Mesodermal cell (in vitro differentiated cells): ENCODE measurements around the gene MYH7.

Experiments
- H3K27ac ChIP-seq: 2 replicates; pipeline ENCODE4 v1.7.0; 2013; ENCODE audit warnings: mild to moderate bottlenecking, low read depth, low read length, moderate library complexity; ENCODE audit not compliant: severe bottlenecking
- H3K36me3 ChIP-seq: 2 replicates; pipeline ENCODE4 v1.7.1; 2013; ENCODE audit warnings: mild to moderate bottlenecking, low read length, moderate library complexity; ENCODE audit not compliant: control insufficient read depth, insufficient read depth
- H3K4me1 ChIP-seq: one replicate; pipeline ENCODE4 v1.7.1; 2013; ENCODE audit warnings: mild to moderate bottlenecking, low read length; ENCODE audit not compliant: insufficient read depth, control insufficient read depth, poor library complexity, severe bottlenecking
- H3K4me3 ChIP-seq: 2 replicates; pipeline ENCODE4 v1.7.0; 2013; ENCODE audit warnings: low read length, control low read depth, mild to moderate bottlenecking; ENCODE audit not compliant: insufficient read depth, poor library complexity, severe bottlenecking; ENCODE audit errors: extremely low read depth
- H3K9me3 ChIP-seq: 2 replicates; pipeline ENCODE4 v1.7.1; 2013; ENCODE audit warnings: mild to moderate bottlenecking, low read length, moderate library complexity; ENCODE audit not compliant: control insufficient read depth
- WGBS, 2 experiments: methylation state at CpG; one replicate each; pipeline ENCODE4 v1.1.5; 2013; ENCODE audit warnings: missing lambda C conversion rate in 2 of 2; ENCODE audit not compliant: insufficient coverage in 2 of 2; 5-methylcytosine and 5-hydroxymethylcytosine counted together

Gene MYH7

DNA sequence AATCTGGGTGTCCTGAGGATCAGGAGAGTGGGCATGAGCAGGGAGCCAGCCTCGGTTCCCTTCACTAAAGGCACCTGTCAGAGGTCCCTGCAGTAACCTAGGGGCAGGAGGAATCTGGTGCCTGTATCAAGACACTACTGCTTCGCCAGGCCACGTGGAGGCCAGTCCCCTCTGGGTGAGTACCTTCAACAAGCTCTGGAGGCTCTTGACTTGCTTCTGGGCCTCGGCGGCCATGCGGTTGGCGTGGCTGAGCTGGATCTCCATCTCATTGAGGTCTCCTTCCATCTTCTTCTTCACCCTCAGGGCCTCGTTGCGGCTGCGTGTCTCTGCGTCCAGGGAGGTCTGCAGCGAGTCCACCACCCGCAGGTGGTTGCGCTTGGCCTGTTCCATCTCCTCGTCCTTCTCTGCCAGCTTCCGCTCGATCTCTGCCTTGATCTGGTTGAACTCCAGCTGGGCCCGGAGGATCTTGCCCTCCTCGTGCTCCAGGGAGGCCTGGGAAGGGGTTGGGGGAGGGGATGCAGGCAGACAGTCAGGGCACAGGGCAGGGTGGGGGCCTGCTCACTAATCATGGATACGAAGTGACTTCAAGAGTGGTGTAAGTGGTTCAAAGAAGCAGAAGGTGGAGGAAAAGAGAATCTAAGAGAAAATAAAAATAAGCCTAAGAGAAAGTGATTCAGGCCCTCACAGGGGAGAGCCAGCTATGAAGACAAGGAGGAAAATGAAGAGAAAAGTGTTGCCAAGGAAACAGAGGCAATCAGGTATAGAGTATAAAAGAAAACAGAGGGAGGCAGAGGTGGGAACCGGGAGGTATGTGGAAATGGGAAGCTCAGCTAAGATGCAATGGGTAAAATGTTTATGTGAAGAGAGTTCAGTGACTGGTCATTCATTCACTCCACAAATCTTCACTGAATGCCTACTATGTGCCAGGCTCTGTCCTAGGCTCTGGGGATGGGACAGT lies 19.4 kb downstream of the MYH7 start:
- H3K36me3 ChIP-seq = no peaks in the 10 kb centered on the region
- H3K4me1 ChIP-seq = no peaks in the 10 kb centered on the region
- H3K27ac ChIP-seq = no peak overlapping the region
- no peak overlapping the region for H3K4me3 ChIP-seq
- WGBS, 2 experiments = 89 to 91% methylated on average over 7 to 15 of the region's 21 CpGs
- H3K9me3 ChIP-seq = no peaks in the 10 kb centered on the region

- no peaks in the 10 kb centered on the region for H3K36me3 ChIP-seq
- H3K4me3 ChIP-seq = no peak overlapping the region
- no peaks in the 10 kb centered on the region for H3K9me3 ChIP-seq
- H3K4me1 ChIP-seq = no peaks in the 10 kb centered on the region
- H3K27ac ChIP-seq = no peak overlapping the region
- 96% methylated on average over 20 to 32 of the region's 39 CpGs for WGBS, 2 experiments
Observed at GRCh38 chr14:23414906-23415820, 20.3 kb downstream of the MYH7 start.

DNA sequence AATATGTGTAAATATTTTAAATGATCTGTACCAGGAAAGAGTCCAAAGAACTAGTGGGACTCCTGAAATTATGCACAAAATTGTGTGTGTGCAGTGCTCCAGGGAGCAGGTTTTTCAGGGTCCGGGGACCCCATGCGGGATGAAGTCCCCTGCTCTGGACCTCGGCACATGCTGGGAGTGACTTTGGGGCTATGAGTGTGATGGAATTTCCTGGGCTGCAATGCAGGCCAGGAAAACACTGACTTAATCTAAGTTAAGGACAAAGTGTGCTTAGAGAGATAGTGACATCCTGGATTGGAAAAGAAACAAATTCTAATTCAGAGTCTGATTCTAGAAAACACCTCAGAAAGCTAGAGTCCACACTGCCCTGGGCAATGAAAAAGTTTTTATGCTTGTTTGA lies 21.2 kb downstream of the MYH7 start:
- H3K4me1 ChIP-seq = no peaks in the 10 kb centered on the region
- H3K4me3 ChIP-seq = no peak overlapping the region
- no peak overlapping the region for H3K27ac ChIP-seq
- H3K36me3 ChIP-seq = no peaks in the 10 kb centered on the region
- 87 to 100% methylated on average over 3 of the region's 3 CpGs for WGBS, 2 experiments
- H3K9me3 ChIP-seq = no peaks in the 10 kb centered on the region

- H3K4me3 ChIP-seq = no peak overlapping the region
- no peaks in the 10 kb centered on the region for H3K4me1 ChIP-seq
- WGBS, 2 experiments = 91 to 93% methylated on average over 11 to 12 of the region's 16 CpGs
- no peak overlapping the region for H3K27ac ChIP-seq
- no peaks in the 10 kb centered on the region for H3K36me3 ChIP-seq
- no peaks in the 10 kb centered on the region for H3K9me3 ChIP-seq
Observed at GRCh38 chr14:23413681-23414080, 21.8 kb downstream of the MYH7 start.

DNA sequence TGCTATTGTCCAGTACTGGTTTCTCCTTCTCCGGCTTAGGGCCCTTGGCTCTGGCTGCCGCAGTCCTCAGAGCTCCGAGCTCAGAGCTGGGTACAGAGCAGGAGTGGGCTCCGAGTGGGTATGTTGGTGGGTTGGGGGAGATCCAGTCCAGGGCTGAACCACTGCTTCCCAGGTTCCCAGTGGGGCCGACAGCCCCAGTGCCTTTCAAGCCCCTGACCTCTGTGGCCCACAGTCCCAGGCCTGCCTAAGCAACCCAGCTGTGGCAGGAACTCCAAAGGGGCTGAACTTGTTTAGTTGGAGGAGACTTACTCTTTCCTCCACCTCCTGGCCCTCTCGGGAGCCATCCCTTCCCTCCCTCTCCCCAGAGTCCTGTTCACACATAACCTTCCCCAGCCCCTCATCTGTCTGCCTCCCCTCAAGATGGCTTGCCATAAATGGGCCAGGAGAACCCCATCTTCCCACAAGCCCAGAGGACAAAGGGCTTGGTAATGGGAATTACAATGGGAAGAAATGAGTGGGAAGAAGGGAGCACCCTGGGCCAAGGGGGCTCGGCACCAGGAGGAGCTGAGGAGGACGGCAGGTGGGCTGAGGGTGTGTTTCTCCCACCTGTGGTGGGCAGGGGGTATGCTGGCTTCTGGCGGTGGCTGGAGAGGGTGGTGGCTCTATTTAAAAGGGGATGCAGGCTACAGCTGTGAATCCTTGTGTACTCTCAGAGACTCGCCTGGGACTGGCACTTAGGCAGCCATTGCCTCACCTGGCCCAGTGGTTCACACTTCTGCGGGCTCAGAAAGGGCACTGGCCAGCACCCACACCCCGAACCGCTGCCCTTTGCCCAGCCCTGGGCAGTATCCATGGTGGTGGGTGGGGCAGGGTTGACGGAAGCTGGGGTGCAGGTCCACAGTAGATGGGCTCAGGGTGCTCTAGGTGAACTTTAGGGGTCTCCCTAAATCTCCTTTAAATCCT lies 23.6 kb downstream of the MYH7 start:
- Histone ChIP-seq H3K9me3 (no peaks in the 10 kb centered on the region), H3K36me3 (no peaks in the 10 kb centered on the region), H3K4me3 (no peak overlapping the region), H3K27ac (no peak overlapping the region), H3K4me1 (no peaks in the 10 kb centered on the region)
- WGBS, 2 experiments = 85 to 89% methylated on average over 8 to 9 of the region's 14 CpGs

GRCh38 chr14:23409966-23410635 lies 25.4 kb downstream of the MYH7 start:
- Histone ChIP-seq H3K4me1 (no peaks in the 10 kb centered on the region), H3K27ac (no peak overlapping the region), H3K4me3 (no peak overlapping the region), H3K36me3 (no peaks in the 10 kb centered on the region), H3K9me3 (no peaks in the 10 kb centered on the region)
- WGBS, 2 experiments = 87 to 89% methylated on average over 7 to 8 of the region's 14 CpGs

DNA sequence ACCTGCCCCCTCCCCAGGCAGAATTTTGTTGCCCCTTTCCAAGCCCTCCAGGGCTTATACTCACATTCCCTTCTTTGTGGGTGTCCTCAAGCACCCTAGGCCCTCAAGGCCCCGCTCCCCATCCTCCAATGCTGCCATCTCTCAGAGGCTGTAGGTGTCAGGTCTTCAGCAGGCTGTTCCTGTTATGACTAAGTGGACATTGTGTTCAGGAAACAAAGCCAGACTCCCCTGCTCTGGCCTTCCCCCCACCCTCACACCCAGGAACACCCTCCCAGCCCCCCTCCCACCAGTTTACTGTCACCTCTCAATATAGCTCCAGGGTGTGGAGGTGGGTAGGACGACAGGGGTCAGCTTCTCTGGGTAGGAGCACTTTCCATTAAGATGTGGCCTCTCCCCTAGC lies 26.0 kb downstream of the MYH7 start:
- Histone ChIP-seq H3K27ac (no peak overlapping the region), H3K4me3 (no peak overlapping the region), H3K4me1 (no peaks in the 10 kb centered on the region), H3K9me3 (no peaks in the 10 kb centered on the region), H3K36me3 (no peaks in the 10 kb centered on the region)
- 80 to 100% methylated on average over 1 of the region's 2 CpGs for WGBS, 2 experiments

DNA sequence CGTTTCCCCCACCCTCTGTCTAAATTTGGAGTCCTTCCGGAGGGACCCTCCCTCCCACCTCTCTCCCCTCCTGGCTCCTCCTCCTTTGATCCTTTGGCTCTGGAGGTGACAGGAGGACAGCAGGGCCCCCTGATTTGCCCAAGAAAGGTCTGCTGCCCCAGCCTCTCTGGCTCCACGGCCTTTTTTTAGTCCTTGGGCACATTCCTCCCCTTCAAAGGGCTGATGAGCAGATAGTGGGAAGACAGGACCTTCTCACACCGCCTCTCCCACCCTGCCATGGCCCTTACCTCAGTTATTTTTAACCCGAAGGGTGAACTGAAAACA lies 27.2 kb downstream of the MYH7 start:
- WGBS, 2 experiments = 85 to 92% methylated on average over 4 to 5 of the region's 5 CpGs
- no peak overlapping the region for H3K27ac ChIP-seq
- H3K9me3 ChIP-seq = no peaks in the 10 kb centered on the region
- H3K36me3 ChIP-seq = no peaks in the 10 kb centered on the region
- H3K4me3 ChIP-seq = no peak overlapping the region
- no peaks in the 10 kb centered on the region for H3K4me1 ChIP-seq

DNA sequence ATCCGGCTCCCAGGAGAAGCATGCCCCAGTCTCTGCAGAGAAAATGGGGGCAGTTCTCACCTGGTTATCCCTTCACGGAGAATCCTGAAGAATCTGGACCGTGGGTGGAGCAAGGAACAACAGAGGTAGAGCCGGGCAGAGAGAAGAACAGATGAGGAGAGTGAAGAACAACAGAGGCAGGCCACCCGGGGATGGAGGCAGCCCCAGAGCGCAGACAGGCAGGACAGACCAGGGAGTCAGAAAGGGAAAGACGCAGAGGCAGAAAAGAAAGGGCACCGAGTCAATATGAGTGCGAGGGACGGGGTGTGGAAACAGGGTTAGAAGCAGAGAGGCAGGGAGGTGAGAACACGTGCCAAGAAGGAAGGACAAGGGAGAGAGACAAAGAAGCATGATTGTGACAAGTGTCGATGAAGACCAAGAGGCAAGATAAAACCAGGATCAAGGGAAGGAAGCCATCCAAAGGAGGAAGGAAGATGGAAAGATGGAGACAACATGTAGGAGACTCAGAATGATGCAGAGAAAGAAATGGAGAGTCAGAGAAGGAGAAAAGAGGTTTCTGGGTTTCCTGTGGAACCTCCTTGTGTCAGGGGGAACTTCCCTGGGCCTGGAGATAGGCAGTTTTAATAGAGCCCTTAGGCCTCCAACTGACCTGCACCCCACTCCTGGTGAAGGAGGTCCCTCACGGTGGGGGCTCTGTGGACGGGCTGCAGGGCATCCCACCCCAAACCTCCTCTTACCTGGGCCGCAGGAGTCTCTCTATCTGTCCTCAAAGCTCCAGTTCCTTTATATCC lies 27.7 kb downstream of the MYH7 start, which contains the start of gene MYH6:
Gene MYH6 (minus strand): TSS at position 758 of the 791 bp plus-strand sequence. CDS start 1,050 bp downstream, outside the sequence.
- 87 to 88% methylated on average over 13 to 15 of the region's 15 CpGs for WGBS, 2 experiments
- no peaks in the 10 kb centered on the region for H3K36me3 ChIP-seq
- H3K27ac ChIP-seq = no peak within 1 kb of the TSS
- no peak within 1 kb of the TSS for H3K4me3 ChIP-seq
- no peaks in the 10 kb centered on the region for H3K4me1 ChIP-seq
- H3K9me3 ChIP-seq = no peaks in the 10 kb centered on the region
